ENCODE measurements around the gene NEK6.

Gene NEK6

DNA sequence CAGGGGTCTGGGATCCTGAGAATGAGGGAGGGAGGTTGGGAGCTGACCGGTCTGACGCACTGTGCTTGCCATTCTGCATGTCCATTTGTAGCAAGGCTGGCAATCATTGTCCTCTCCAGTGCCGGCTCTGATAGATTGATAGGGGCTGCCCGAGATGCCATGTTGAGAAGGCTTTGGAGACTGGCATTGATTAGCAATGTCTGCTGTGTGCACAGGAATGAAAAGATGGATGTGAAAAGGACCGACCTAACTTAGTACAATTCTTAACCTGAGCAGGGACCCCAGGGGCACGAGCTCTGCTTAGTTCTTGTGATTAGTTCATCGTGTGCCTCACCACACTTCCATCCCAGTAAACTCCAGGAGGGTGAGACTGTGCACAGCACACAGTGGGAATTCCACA lies 17.0 kb downstream of the NEK6 start:
- Histone ChIP-seq H3K27ac (peak overlapping the region; percentile 87 to 93), H3K4me1 (peaks cover 13 to 93% (median 78%) of the 10 kb centered on the region in 4 donors), H3K4me3 (no peak overlapping the region), H3K9me3 (no peaks in the 10 kb centered on the region), H3K36me3 (no peaks in the 10 kb centered on the region), H3K27me3 (no peaks in the 10 kb centered on the region)
- DNase-seq, result no peak
- intact Hi-C loops (cut with DNase I; ENCODE audit: low total_unique reads), result no loop called here
- TF ChIP-seq, protein P1, sequence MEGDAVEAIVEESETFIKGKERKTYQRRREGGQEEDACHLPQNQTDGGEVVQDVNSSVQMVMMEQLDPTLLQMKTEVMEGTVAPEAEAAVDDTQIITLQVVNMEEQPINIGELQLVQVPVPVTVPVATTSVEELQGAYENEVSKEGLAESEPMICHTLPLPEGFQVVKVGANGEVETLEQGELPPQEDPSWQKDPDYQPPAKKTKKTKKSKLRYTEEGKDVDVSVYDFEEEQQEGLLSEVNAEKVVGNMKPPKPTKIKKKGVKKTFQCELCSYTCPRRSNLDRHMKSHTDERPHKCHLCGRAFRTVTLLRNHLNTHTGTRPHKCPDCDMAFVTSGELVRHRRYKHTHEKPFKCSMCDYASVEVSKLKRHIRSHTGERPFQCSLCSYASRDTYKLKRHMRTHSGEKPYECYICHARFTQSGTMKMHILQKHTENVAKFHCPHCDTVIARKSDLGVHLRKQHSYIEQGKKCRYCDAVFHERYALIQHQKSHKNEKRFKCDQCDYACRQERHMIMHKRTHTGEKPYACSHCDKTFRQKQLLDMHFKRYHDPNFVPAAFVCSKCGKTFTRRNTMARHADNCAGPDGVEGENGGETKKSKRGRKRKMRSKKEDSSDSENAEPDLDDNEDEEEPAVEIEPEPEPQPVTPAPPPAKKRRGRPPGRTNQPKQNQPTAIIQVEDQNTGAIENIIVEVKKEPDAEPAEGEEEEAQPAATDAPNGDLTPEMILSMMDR (IDR thresholded peaks at IDR 0.05), result no peak

DNA sequence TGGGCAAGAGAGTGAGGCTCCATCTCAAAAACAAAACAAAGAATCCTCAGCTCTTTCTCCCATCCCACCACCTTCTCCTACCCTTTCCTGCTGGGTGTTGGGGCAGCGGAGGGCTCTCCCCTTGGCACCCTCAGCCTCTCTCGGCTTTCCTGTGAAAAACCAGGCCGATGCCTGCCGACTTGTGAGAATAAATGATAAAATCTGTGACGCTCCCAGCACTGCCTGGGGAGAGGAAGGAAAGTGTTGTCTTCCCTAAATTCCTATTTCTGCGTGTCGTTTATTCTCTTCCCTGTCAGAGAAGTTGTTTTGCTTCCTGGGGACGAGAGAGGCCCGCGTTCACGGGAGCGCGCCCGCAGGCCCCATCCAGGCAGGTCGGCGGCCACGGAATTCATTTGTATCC lies 19.7 kb downstream of the NEK6 start:
- TF ChIP-seq, protein P1 (IDR thresholded peaks at IDR 0.05), result no peak

DNA sequence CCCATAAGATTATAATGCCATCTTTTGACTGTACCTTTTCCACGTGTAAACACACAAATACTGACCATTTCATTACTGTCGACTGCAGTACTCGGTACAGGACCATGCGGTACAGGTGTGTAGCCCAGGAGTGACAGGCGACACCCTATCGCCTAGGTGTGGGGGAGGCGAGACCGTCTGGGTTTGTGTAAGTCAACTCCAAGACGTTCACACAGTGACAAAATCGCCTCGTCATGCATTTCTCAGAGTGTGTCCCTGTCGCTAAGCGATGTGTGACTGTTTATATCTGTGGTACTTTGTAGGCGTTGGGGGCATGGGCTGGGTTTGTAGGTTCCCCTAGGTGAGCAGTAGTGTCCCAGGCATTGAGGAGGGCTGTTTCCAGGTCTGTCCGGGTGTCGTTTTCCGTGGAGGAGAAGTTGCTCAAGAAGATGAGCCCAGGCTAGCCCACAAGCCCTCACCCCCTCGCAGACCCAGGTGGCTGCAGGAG lies 20.3 kb downstream of the NEK6 start:
- TF ChIP-seq, protein P1 (IDR thresholded peaks at IDR 0.05), result no peak
- Histone ChIP-seq H3K4me1 (peaks cover 8 to 93% (median 76%) of the 10 kb centered on the region in 4 donors), H3K9me3 (no peaks in the 10 kb centered on the region), H3K27ac (peak overlapping the region; percentile 93), H3K27me3 (no peaks in the 10 kb centered on the region), H3K36me3 (no peaks in the 10 kb centered on the region), H3K4me3 (no peak overlapping the region)
- intact Hi-C loops (cut with DNase I; ENCODE audit: low total_unique reads), result no loop called here
- no peak for DNase-seq

More for the DNA sequence above, 19.7 kb downstream of the NEK6 start:
- Histone ChIP-seq H3K27me3 (no peaks in the 10 kb centered on the region), H3K4me3 (no peak overlapping the region), H3K9me3 (no peaks in the 10 kb centered on the region), H3K27ac (peak overlapping the region; percentile 11 to 93), H3K36me3 (no peaks in the 10 kb centered on the region), H3K4me1 (peaks cover 10 to 93% (median 76%) of the 10 kb centered on the region in 4 donors)
- no peak for DNase-seq
- intact Hi-C loops (cut with DNase I; ENCODE audit: low total_unique reads), result no loop called here

DNA sequence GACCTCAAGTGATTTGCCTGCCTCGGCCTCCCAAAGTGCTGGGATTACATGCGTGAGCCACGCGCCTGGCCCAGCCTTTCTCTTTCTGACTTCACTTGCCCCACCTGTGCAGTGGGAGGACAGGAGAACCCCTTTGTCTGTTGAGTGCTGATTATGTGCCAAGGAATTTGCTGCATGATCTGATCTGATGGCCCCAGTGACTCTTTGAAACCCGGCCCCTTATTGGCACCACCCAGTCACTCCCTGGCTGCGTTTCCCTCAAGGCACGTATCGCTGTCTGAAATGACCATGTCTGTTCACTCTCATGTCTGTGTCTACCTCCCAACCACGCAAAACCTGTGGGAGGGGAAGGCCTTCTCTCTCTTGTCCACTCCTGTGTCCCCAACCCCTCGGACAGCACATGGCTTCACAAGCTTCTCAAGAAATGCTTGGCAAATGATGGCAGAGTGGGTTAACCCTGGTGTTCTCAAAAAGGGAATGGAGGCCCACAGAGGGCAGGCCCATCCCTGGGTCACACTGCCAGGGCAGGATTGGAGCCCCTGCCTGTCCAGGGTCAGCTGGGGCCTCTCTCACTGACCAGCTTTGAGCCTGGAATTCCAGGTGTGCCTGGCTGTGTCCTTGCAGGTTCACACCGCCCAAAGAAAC lies 21.9 kb downstream of the NEK6 start:
- peak overlapping the region; percentile 93 for H3K27ac ChIP-seq
- peak overlapping the region in 1 of 2 donors; percentile 1 for H3K4me3 ChIP-seq
- intact Hi-C loops (cut with DNase I; ENCODE audit: low total_unique reads), result no loop called here
- H3K36me3 ChIP-seq, result no peaks in the 10 kb centered on the region
- no peaks in the 10 kb centered on the region for H3K27me3 ChIP-seq
- TF ChIP-seq, protein P1 (IDR thresholded peaks at IDR 0.05), result no peak
- no peak for DNase-seq
- peaks cover 8 to 93% (median 75%) of the 10 kb centered on the region in 4 donors for H3K4me1 ChIP-seq
- no peaks in the 10 kb centered on the region for H3K9me3 ChIP-seq

DNA sequence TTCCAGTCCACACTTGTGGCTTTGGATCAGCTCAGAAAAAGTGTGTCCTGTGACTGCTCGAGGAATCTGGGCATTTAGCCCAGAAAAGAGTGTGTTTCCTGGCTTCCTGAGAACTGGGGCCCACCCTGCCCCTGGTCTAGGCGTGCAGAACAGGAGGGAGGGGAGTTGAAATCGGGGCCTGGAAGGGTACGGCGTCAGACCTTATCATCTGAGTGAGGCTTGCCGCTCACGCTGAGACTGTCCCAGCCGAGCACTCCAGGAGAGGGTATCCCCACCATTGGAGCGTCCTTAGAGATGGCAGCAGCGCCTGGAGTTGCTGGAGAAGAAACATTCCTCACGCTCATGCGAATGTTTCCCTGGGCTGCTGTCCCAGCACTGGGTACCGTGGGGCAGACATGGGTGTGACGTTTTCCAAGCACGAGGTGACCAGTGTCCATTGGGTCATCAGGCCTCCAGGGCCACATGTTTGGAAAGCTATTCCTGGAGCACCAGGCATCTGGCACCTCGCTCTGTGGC lies 22.5 kb downstream of the NEK6 start:
- intact Hi-C loops (cut with DNase I; ENCODE audit: low total_unique reads), result no loop called here
- peak overlapping the region; percentile 1 to 14 for H3K4me3 ChIP-seq
- H3K4me1 ChIP-seq, result peaks cover 8 to 93% (median 76%) of the 10 kb centered on the region in 4 donors
- TF ChIP-seq, protein P1 (IDR thresholded peaks at IDR 0.05), result no peak
- H3K27ac ChIP-seq, result peak overlapping the region; percentile 93
- no peaks in the 10 kb centered on the region for H3K36me3 ChIP-seq
- peak; percentile 78 to 96 for DNase-seq
- no peaks in the 10 kb centered on the region for H3K27me3 ChIP-seq
- no peaks in the 10 kb centered on the region for H3K9me3 ChIP-seq

All from tibial artery (tissue), 4 donors.